ENCODE results near the gene SH3PXD2A. TPM values are rescaled to one million over a fixed set of nuclear protein-coding genes. Genes with fewer than 3 reads are reported as not detected.

Gene SH3PXD2A
- total RNA-seq, 3 donors from 2014 or later, result 14.3 to 30.5 (median 14.7) TPM

- H3K4me3 ChIP-seq, result no peak overlapping the region
- H3K9me3 ChIP-seq, result no peaks in the 10 kb centered on the region
- peak; percentile 88 to 99 (median 97) for TF ChIP-seq CTCF (IDR thresholded peaks at IDR 0.05)
- TF ChIP-seq POLR2AphosphoS5 (IDR thresholded peaks at IDR 0.05), result peak in 1 of 3 donors; percentile 32
- no peak for TF ChIP-seq POLR2A (IDR thresholded peaks at IDR 0.05)
- intact Hi-C loops (cut with DNase I; ENCODE audit: low total_unique reads), result no loop called here
- no peaks in the 10 kb centered on the region for H3K36me3 ChIP-seq
- DNase-seq (ENCODE audit: low spot score in 2 of 2), result peak; percentile 82 to 86
- no peaks in the 10 kb centered on the region for H3K27me3 ChIP-seq
- peak overlapping the region; percentile 0 to 45 for H3K27ac ChIP-seq
- H3K4me1 ChIP-seq, result peaks cover 5 to 23% of the 10 kb centered on the region in 2 donors
Measured at GRCh38 chr10:103712898-103713498, 142.4 kb downstream of the SH3PXD2A start.

GRCh38 chr10:103712146-103712545 lies 143.2 kb downstream of the SH3PXD2A start:
- Histone ChIP-seq H3K27ac (peak overlapping the region in 1 of 2 donors; percentile 45), H3K27me3 (no peaks in the 10 kb centered on the region), H3K4me1 (peaks cover 5 to 20% of the 10 kb centered on the region in 2 donors), H3K36me3 (no peaks in the 10 kb centered on the region), H3K9me3 (no peaks in the 10 kb centered on the region), H3K4me3 (no peak overlapping the region)
- intact Hi-C loops (cut with DNase I; ENCODE audit: low total_unique reads), result no loop called here
- TF ChIP-seq POLR2A (IDR thresholded peaks at IDR 0.05) (no peak), POLR2AphosphoS5 (IDR thresholded peaks at IDR 0.05) (no peak)
- peak in 1 of 2 donors; percentile 55 for DNase-seq (ENCODE audit: low spot score in 2 of 2)

GRCh38 chr10:103711351-103711994 lies 143.9 kb downstream of the SH3PXD2A start:
- Histone ChIP-seq H3K36me3 (no peaks in the 10 kb centered on the region), H3K27me3 (no peaks in the 10 kb centered on the region), H3K27ac (no peak overlapping the region), H3K9me3 (no peaks in the 10 kb centered on the region), H3K4me1 (peaks cover under 1 to 13% of the 10 kb centered on the region in 2 donors), H3K4me3 (no peak overlapping the region)
- intact Hi-C loops (cut with DNase I; ENCODE audit: low total_unique reads), result no loop called here
- TF ChIP-seq POLR2A (IDR thresholded peaks at IDR 0.05) (no peak), CTCF (IDR thresholded peaks at IDR 0.05) (peak in 2 of 3 donors; percentile 23 to 46)
- DNase-seq (ENCODE audit: low spot score in 2 of 2), result no peak

GRCh38 chr10:103710490-103710889 lies 144.9 kb downstream of the SH3PXD2A start:
- TF ChIP-seq POLR2AphosphoS5 (IDR thresholded peaks at IDR 0.05), result no peak
- TF ChIP-seq POLR2A (IDR thresholded peaks at IDR 0.05), result no peak
- TF ChIP-seq CTCF (IDR thresholded peaks at IDR 0.05), result no peak
- H3K4me1 ChIP-seq, result peaks cover 0 to 10% of the 10 kb centered on the region in 2 donors
- H3K27me3 ChIP-seq, result no peaks in the 10 kb centered on the region
- H3K27ac ChIP-seq, result no peak overlapping the region
- DNase-seq (ENCODE audit: low spot score in 2 of 2), result no peak
- H3K4me3 ChIP-seq, result no peak overlapping the region
- intact Hi-C loops (cut with DNase I; ENCODE audit: low total_unique reads), result no loop called here
- H3K36me3 ChIP-seq, result no peaks in the 10 kb centered on the region
- H3K9me3 ChIP-seq, result no peaks in the 10 kb centered on the region

- Histone ChIP-seq H3K27me3 (no peaks in the 10 kb centered on the region), H3K9me3 (no peaks in the 10 kb centered on the region), H3K4me1 (peaks cover 0 to 4% of the 10 kb centered on the region in 2 donors), H3K36me3 (no peaks in the 10 kb centered on the region), H3K27ac (no peak overlapping the region), H3K4me3 (no peak overlapping the region)
- DNase-seq (ENCODE audit: low spot score in 2 of 2), result no peak
- TF ChIP-seq CTCF (IDR thresholded peaks at IDR 0.05) (no peak), POLR2A (IDR thresholded peaks at IDR 0.05) (no peak), POLR2AphosphoS5 (IDR thresholded peaks at IDR 0.05) (no peak)
- intact Hi-C loops (cut with DNase I; ENCODE audit: low total_unique reads), result no loop called here
Measured at GRCh38 chr10:103709341-103709920, 145.9 kb downstream of the SH3PXD2A start.
